DOHH2 (cell line): ENCODE measurements around the gene ZNF346.

ENCODE experiments used
- H3F3A ChIP-seq: fragments of 200-600 bp; sonication (generic), shearing (Covaris generic); 2 replicates; pipeline ENCODE4 v1.6.0; 2016; ENCODE audit warnings: antibody characterized with exemption, mild to moderate bottlenecking; ENCODE audit not compliant: control insufficient read depth, insufficient read depth
- H3K27ac ChIP-seq: fragments of 200-600 bp; sonication (generic); 2 replicates; pipeline ENCODE4 v1.5.1; 2014; ENCODE audit warnings: low read depth, mild to moderate bottlenecking, low read length, moderate library complexity
- H3K27me3 ChIP-seq: fragments of 200-600 bp; sonication (generic); 2 replicates; pipeline ENCODE4 v1.6.1; 2014; ENCODE audit warnings: mild to moderate bottlenecking, low read length, mixed read lengths; ENCODE audit not compliant: control insufficient read depth
- H3K36me3 ChIP-seq: fragments of 200-600 bp; sonication (generic); 2 replicates; pipeline ENCODE4 v1.6.1; 2014; ENCODE audit warnings: mild to moderate bottlenecking, low read length, moderate library complexity, mixed read lengths; ENCODE audit not compliant: control insufficient read depth
- H3K4me1 ChIP-seq: fragments of 200-600 bp; sonication (generic); 2 replicates; pipeline ENCODE4 v1.6.1; 2014; ENCODE audit warnings: mild to moderate bottlenecking, low read length, mixed read lengths; ENCODE audit not compliant: control insufficient read depth
- H3K4me2 ChIP-seq: fragments of 200-600 bp; sonication (generic); 2 replicates; pipeline ENCODE4 v1.6.0; 2014; ENCODE audit warnings: mild to moderate bottlenecking, low read length, moderate library complexity
- H3K4me3 ChIP-seq: fragments of 200-600 bp; sonication (generic); 2 replicates; pipeline ENCODE4 v1.5.1; 2014; ENCODE audit warnings: mild to moderate bottlenecking, low read length, mixed read lengths
- H3K79me2 ChIP-seq: fragments of 200-600 bp; sonication (generic); 2 replicates; pipeline ENCODE4 v1.6.1; 2014; ENCODE audit warnings: mild to moderate bottlenecking, low read length, mixed read lengths; ENCODE audit not compliant: control insufficient read depth
- H3K9me2 ChIP-seq: fragments of 200-600 bp; sonication (generic); replicated peaks from 2 replicates; pipeline ENCODE4 v1.6.1; 2014; ENCODE audit warnings: mild to moderate bottlenecking, low read length, mixed read lengths; ENCODE audit not compliant: control insufficient read depth
- H3K9me3 ChIP-seq: fragments of 200-600 bp; sonication (generic); 2 replicates; pipeline ENCODE4 v1.6.1; 2014; ENCODE audit warnings: antibody characterized with exemption, low read length, mixed read lengths; ENCODE audit not compliant: control insufficient read depth, insufficient read depth
- H4K20me1 ChIP-seq: fragments of 200-600 bp; sonication (generic); 2 replicates; pipeline ENCODE4 v1.6.0; 2014; ENCODE audit warnings: low read depth, mild to moderate bottlenecking, antibody characterized with exemption, low read length, moderate library complexity; ENCODE audit not compliant: control insufficient read depth, insufficient read depth
- EZH2phosphoT487 ChIP-seq: fragments of 200-600 bp; sonication (generic); IDR thresholded peaks from 2 replicates; pipeline ENCODE4 v1.6.1; 2017; ENCODE audit warnings: borderline replicate concordance, mild to moderate bottlenecking, antibody characterized with exemption, low read length, moderate library complexity, mixed read lengths
- TF ChIP-seq, protein P1 (sequence below): fragments of 200-600 bp; sonication (generic); IDR thresholded peaks from one replicate; pipeline ENCODE4 v1.5.1; 2014; ENCODE audit warnings: antibody characterized with exemption, mild to moderate bottlenecking, low read depth, low read length; ENCODE audit not compliant: poor library complexity, severe bottlenecking

The ZNF346 gene

DNA sequence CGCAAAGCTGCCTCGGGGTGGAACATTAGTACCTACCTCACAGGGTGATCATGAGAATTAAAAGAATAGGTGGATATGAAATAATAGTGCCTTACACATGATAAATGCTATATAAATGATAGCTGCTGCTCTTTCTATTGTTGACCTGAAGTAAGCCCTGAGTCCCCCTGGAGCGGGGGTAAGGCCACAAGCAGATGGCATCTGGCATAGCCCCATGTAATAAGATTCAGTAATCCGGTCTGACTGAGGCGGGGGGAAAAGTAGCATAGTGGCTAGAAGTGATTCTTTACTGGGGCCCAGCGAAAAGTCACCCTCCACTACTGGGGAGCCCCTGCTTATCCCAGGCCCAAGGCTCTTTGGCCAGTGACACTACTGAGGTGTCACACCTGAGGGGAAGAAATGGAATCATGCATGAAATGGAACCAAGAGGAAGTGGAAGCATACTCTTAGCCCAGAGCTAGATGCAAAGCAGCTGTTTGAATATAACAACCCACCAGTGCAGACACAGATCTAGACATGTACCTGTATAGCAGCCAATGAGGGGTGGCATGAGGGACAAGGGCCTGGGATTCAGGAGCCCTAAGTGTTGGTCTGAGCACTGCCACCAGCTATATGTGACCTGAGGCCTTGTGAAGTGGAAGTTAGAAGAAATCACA is 48.2 kb downstream of the ZNF346 start:
- Histone ChIP-seq H3K79me2 (no peaks in the 10 kb centered on the region), H3K4me1 (peaks cover 38% of the 10 kb centered on the region), H3K9me2 (no peaks in the 10 kb centered on the region), H3K9me3 (no peaks in the 10 kb centered on the region), H3F3A (peaks cover 28% of the 10 kb centered on the region), H3K4me2 (peak overlapping the region; percentile 69), H3K27ac (peak overlapping the region; percentile 71), H3K4me3 (peak overlapping the region; percentile 59), H3K27me3 (no peaks in the 10 kb centered on the region), H4K20me1 (no peaks in the 10 kb centered on the region), H3K36me3 (peaks cover 7% of the 10 kb centered on the region)
- TF ChIP-seq, protein P1, sequence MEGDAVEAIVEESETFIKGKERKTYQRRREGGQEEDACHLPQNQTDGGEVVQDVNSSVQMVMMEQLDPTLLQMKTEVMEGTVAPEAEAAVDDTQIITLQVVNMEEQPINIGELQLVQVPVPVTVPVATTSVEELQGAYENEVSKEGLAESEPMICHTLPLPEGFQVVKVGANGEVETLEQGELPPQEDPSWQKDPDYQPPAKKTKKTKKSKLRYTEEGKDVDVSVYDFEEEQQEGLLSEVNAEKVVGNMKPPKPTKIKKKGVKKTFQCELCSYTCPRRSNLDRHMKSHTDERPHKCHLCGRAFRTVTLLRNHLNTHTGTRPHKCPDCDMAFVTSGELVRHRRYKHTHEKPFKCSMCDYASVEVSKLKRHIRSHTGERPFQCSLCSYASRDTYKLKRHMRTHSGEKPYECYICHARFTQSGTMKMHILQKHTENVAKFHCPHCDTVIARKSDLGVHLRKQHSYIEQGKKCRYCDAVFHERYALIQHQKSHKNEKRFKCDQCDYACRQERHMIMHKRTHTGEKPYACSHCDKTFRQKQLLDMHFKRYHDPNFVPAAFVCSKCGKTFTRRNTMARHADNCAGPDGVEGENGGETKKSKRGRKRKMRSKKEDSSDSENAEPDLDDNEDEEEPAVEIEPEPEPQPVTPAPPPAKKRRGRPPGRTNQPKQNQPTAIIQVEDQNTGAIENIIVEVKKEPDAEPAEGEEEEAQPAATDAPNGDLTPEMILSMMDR, result no peak
- no peak for TF ChIP-seq EZH2phosphoT487

DNA sequence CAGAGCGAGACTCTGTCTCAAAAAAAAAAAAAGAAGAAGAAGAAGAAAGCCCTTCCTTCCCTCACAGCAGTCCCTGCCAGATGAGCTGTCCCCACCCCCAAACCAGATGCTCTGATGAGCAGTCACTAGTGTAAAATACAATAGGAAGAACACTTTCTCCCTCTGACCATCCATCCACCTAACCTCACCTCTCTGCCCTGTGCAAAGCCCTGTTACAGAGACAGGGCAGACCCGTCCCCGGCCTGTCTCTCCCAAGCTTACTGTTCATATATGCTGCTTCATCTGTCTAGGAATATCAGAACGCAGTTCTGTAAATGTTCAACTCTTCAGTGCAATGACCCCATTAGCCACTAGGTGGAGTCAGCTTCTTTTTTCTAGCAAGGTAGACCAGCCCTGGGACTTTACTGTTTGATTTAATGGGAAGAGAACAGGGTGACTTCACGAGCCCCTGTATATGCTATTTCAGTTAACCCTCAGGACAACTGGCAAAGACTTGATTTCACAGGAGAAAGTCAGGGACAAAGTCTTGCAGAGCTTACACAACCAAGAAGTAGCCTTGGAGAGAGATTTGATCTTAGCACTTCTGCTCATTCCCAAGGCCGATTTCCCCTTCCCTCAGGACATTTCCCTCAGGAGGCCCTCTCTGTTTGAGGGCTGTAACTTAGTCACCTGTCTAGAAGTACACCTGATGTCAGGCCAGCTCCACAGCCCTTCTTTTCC is 49.3 kb downstream of the ZNF346 start:
- no peaks in the 10 kb centered on the region for H4K20me1 ChIP-seq
- TF ChIP-seq, protein P1, result peak; percentile 95
- no peak for TF ChIP-seq EZH2phosphoT487
- peak overlapping the region; percentile 69 for H3K4me2 ChIP-seq

DNA sequence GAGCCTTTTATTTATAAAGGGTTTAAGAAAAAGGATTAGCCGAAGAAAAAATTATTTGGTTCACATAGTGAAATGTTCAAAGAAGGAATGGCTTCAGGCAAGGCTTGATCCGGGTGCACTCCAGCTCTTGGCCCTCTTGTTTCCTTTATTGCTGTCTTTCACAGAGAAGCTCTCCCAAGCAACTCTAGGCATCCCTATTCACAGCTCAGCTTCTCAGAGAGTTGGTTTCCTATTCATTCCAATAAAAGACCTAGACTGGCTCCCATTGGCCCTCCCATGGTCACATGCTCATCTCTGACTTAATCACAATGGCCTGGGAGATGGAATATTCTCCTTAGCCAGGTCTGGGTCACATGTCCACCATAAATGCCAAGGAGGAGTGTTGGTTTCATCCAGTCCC is 54.8 kb downstream of the ZNF346 start:
- Histone ChIP-seq H4K20me1 (no peaks in the 10 kb centered on the region), H3K27ac (no peak overlapping the region), H3K4me3 (no peak overlapping the region), H3K27me3 (no peaks in the 10 kb centered on the region), H3K36me3 (no peaks in the 10 kb centered on the region), H3K9me2 (no peaks in the 10 kb centered on the region), H3K9me3 (no peaks in the 10 kb centered on the region), H3K4me2 (no peak overlapping the region), H3F3A (no peaks in the 10 kb centered on the region), H3K79me2 (no peaks in the 10 kb centered on the region), H3K4me1 (peaks cover 4% of the 10 kb centered on the region)
- TF ChIP-seq EZH2phosphoT487, result no peak
- TF ChIP-seq, protein P1, result no peak

More for the DNA sequence above, 49.3 kb downstream of the ZNF346 start:
- H3F3A ChIP-seq, result peaks cover 28% of the 10 kb centered on the region
- H3K79me2 ChIP-seq, result no peaks in the 10 kb centered on the region
- no peaks in the 10 kb centered on the region for H3K27me3 ChIP-seq
- H3K36me3 ChIP-seq, result no peaks in the 10 kb centered on the region
- H3K9me3 ChIP-seq, result no peaks in the 10 kb centered on the region
- H3K9me2 ChIP-seq, result no peaks in the 10 kb centered on the region
- H3K27ac ChIP-seq, result peak overlapping the region; percentile 71
- H3K4me1 ChIP-seq, result peaks cover 30% of the 10 kb centered on the region
- peak overlapping the region; percentile 59 for H3K4me3 ChIP-seq
